ENCODE results near the gene FAM98C.
A peak's percentile ranks its signal among the peaks of the same experiment; 100 is the strongest.

Gene FAM98C

DNA sequence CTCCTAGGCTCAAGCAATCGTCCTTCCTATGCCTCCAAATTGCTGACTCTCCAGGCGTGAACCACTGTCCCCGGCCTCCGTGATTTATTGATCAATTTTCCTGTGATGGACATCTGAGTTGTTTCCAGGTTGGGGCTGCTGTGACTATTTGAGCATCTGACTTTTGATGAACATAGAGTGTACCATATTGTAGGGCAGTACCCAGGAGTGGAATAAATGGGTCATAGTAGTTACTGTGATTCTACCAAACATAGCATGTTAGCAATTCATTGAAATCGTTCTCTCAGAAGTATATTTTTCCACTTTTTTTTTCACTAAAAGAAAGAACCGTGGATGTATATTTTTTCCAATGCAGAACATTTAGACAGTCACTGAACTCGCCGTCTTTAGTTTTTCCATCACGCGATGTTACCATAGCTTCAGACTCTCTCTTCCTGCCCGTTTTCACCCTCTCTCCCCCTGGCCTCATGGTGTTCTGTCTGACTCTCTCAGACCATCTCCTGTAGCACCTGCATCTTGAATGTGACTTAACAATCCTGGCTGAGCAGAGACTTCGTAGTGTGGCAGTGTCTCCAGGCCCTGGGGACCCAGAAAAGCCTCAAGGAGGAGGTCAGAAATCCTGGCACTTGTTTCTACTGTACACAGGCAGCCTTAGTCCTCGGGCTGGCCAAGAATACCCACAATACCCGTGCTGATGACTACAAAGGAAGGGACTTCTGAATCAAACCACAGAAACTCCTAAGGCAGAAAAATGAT lies 26.3 kb downstream of the FAM98C start:
- DNase-seq: peak; percentile 43

- no peak for DNase-seq
These were observed 26.9 kb downstream of the FAM98C start for GRCh38 chr19:38429811-38430156.

DNA sequence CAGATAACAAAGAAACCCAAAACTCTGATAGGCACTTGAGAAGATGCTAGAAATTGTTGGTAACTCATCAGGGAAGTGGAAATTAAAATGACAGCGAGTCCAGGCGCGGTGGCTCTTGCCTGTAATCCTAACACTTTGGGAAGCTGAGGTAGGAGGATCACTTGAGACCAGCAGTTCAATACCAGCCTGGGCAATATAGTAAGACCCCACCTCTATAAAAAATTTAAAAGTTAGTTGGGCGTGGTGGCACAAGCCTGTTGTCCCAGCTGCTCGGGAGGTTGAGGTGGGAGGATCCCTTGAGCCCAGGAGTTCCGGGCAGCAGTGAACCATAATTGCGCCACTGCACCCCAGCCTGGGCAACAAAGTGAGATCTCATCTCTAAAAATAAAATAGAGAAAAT lies 28.0 kb downstream of the FAM98C start:
- DNase-seq: no peak

DNA sequence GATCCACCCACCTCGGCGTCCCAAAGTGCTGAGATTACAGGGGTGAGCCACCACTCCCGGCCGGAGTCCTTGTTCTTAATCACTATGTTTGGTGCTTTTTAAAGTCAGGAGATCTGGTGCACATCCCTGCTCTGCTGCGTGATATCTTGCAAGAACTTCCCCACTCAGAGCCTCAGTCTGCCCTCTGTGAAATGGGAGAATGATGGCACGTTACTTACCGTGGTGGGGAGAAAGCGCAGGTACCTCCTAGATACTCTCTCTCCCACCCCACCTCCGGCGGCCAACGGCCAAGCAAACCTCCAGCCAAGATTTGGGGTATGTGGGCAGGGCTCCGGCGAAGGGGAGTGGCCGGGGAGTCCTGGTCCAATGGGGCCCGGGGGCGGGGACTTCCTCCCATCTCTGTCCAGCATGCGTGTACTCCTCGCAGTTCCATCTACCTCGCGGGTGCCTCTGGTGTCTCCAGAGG lies 30.4 kb downstream of the FAM98C start, which contains the start of gene RYR1:
TSS of gene RYR1 (plus strand) at position 424 of the 466 bp plus-strand sequence. CDS start 139 bp downstream, outside the sequence.
- peak; percentile 79 for DNase-seq

DNA sequence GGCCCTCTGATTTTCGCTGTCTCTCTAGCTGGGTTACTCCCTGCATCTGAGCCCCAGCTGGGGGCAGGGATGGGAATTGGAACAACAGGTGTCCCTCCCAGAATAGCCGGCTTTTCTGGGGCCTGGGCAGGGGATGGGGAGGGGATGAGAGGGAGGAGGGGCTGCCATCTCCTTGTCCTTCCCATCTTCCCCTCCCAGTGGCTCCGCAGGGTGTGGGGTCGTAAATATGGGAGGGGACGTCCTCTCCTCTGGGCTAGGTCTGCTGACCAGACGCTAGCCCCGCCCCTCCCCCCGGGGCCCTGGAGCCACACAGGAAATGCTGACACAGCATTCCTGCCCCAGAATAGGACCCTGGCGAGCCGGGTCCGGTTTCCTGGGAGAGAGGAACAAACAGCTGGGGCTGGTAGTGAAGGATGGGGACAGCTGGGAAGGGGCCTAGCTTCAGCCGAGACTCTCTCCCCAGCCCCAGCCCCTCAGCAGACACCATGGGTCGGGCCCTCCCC lies 31.7 kb downstream of the FAM98C start:
- no peak for DNase-seq

- DNase-seq: no peak
These were observed 34.4 kb downstream of the FAM98C start for GRCh38 chr19:38437295-38437694.

DNA sequence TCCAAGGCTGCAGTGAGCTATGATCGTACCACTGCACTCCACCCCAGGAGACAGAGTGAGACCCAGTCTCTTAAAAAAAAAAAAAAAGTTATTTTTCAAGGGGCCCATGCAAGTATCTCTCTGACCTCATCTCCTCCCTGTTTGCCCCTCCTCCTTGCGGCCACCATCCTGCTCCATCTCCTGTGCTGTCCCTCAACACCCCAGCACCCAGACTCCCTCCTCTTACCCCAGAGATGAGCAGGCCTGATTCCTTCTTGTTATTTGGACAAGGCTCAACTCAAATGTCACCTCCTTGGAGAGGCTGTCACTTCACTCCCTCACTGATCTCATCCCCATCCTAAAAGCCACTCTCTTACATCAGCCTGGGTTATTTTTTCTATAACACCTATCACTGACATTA lies 35.0 kb downstream of the FAM98C start:
- DNase-seq: no peak

DNA sequence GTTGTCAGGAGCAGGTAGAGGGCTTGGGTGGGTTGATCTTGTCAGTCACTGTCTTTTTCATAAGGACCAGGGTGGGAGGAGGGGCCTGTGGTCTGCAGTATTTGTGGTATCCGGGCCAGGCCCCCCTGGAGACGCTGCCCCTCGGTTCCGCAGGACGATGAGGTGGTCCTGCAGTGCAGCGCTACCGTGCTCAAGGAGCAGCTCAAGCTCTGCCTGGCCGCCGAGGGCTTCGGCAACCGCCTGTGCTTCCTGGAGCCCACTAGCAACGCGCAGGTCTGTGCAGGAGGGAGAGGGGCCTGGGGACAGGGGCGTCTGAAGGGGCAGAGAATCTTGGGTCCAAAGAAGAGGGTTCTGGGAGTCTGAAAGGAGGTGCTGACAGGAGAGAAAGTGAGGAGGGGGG lies 37.7 kb downstream of the FAM98C start:
- no peak for DNase-seq

DNA sequence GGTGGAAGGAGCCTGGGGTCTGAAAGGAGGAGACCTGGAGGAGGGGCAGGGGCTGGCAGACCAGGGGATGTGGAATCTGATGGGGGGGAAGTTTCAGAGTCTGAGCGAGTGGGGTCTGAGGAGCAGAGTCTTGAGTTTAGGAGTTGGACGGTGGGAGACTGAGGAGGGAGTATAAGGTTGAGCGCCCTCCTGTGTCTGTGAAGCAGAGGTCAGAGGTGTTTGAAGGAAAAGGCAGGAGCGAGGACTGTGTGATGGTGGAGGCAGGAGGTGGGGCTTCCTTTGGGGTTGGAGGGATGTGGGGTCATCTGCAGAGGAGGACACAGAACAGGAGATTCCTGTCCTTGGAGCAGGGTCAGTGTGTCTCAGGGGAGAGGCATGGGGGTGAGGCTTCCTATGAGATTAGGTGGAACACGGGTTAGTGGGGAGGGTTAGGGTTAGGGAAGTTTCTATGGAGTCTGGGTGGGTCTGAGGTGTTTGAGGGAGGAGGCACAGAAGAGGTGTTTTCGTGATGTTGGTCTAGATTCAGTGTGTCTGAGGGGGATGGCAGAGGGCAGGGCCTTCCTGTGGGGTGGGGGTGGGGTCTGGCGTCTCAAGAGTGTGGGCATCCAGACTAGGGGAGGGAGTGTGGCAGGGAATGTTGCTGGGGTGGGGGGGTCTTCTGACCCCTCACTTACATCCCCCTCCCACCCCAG lies 38.9 kb downstream of the FAM98C start:
- DNase-seq: peak; percentile 28

DNA sequence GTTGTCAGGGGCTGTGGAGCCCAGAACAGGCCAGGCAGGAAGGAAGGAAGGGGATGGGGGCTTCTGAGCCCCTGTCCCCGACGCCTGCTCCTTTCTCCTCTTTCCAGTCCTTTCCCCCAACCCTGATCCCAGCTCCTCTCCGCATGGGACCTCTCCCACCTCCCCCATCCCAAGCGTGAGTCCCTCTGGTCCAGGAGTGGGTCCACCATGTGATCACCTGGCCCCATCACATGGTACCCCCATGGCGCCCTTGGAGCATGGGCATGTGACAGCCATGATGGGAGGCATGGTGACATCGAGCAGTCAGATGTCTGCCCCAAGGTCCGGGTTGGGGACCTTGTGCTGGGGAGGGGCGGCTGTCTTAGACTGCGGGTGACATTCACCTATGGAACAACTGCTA lies 39.8 kb downstream of the FAM98C start:
- DNase-seq: no peak

- DNase-seq: no peak
These were observed 40.6 kb downstream of the FAM98C start for GRCh38 chr19:38443458-38443999.

DNA sequence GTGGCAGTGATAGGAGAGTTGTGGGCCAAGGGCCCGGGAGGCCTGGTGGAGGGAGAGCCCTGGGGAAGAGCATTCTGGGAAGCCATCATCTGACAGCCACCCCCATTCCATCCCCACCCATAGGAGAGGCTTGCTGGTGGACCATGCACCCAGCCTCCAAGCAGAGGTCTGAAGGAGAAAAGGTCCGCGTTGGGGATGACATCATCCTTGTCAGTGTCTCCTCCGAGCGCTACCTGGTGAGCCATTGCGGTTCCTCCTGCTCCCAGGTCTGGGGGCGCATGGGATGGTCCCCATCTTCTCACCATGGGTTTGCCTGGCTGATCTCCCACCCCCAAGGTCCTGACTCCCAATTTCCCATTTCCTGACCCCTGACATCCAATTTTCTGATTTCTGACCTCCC lies 41.1 kb downstream of the FAM98C start:
- DNase-seq: no peak

DNA sequence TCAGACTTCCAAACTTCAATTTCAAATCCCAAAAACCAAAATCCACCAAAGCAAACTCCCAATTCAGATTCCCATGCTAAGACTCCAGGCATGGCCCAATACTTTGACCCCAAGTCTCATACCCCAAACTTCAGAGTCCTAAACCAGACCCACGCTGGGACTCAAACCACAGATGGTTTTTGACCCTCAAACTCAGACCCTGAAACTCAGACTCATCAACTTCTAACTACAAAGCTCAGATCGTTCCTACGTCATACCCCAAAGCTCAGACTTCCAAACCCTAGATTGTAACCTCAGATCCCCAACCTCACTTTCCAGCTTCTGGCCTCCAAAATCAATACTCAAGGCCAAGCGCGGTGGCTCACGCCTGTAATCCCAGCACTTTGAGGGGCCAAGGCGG lies 42.5 kb downstream of the FAM98C start:
- DNase-seq: no peak

DNA sequence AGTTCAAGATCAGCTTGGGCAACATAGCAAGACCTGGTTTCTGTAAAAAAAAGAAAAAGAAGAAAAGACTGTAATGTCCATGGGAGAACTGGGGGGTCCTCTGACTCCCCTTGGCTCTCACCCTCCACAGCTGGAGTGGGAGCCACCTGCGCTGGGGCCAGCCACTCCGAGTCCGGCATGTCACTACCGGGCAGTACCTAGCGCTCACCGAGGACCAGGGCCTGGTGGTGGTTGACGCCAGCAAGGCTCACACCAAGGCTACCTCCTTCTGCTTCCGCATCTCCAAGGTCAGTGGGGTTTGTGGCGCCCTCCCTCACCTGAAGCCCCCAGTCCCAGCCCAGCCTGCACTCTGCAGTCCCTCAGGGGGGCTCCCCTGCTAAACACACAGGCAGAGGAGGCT lies 45.3 kb downstream of the FAM98C start:
- DNase-seq: no peak

- DNase-seq: no peak
These were observed 46.6 kb downstream of the FAM98C start for GRCh38 chr19:38449518-38449917.

GRCh38 chr19:38451036-38451435 lies 48.1 kb downstream of the FAM98C start:
- no peak for DNase-seq

DNA sequence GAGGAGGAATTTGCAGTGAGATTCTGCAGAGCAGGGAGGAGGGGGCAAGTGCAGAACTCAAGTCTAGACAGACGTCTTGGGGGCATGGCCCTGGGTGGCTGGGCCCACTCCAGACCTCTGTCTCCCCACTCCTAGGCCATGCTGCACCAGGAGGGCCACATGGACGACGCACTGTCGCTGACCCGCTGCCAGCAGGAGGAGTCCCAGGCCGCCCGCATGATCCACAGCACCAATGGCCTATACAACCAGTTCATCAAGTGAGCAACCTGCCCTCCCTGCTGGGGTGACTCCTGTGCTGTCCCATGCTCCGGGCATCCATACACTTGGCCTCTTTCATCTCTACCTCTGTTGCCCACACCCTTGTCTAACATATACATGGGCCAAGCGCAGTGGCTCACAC lies 48.7 kb downstream of the FAM98C start:
- DNase-seq: no peak

DNA sequence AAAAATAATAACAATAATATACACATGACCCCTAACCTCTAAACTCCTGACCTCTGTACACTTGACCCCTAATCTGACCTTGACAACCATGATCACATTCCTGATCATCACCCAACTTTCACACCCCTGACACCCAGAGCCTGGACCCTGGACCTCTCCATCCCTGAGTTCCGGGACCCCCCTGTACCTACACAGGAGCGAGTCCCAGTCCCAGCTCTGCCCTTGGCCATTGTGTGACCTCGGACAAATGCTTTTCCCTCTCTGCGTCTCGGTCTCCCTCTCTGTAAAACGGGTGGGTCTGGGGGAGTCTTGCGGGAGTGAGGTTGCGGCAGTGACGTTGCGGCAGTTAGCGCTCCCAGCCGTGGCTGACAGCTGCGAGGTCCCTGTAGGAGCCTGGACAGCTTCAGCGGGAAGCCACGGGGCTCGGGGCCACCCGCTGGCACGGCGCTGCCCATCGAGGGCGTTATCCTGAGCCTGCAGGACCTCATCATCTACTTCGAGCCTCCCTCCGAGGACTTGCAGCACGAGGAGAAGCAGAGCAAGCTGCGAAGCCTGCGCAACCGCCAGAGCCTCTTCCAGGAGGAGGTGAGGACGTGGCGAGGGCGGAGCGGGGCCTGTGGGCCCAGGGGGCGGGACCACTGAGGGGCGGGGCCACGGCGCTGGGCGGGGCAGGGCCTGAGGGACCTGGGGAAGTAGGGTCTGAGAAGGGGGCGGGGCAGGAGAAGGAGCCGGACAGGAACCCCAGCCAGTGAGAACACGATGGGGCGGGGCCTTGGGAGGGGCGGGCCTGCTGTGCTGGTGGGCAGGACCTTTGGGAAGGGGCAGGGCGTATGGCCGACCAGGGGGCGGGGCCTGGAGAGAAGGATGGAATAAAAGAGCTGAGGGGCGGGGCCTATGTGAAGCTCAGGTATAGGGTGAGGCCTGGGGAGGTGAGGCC lies 49.8 kb downstream of the FAM98C start:
- DNase-seq: peak; percentile 57

DNA sequence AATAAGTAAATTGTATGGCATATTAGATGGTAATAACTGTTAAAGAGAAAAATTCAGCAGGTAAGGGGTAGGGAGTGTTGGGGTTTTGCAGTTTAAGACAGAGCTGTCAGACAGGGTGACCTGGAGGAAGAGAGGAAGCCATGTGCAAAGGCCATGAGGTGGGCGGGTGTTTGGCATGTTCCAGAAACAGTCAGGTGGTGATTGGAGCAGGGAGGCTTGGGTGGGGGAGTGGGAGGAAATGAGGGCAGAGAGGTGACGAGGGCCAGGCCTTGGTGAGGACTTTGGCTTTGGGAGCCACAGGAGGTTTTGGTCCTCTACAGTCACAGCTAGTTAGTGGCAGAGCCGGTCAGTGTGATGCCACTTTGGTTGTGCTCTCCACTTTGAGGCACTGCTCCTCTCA lies 50.7 kb downstream of the FAM98C start:
- DNase-seq: no peak

DNA sequence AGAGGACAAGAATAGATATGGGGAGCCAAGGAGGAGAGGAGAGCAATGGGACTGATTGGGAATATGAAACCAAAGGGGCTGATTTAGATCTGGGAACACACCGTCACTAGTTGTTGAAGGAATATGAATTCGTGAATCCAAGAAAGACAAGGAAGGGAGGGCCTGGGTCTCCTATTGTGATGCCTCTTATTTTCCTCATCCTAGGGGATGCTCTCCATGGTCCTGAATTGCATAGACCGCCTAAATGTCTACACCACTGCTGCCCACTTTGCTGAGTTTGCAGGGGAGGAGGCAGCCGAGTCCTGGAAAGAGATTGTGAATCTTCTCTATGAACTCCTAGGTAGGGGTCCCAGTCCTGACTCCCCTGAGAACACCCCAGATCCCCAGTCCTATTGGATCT lies 52.1 kb downstream of the FAM98C start:
- DNase-seq: no peak

DNA sequence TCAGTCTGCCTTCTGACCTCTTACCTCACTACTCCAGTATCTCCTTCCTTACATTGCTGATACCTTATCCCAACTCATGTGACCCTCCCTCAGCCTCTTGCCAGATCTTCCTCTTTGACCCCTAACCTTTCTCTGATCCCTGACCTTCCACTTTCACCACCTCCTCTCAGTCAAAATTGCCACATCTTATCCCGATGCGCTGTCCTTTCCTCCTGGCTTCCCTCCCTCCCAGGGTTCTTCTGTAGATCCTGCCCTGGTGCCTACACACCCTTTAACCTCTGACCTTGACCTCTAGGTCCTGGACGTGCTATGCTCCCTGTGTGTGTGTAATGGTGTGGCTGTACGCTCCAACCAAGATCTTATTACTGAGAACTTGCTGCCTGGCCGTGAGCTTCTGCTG lies 54.3 kb downstream of the FAM98C start:
- no peak for DNase-seq

DNA sequence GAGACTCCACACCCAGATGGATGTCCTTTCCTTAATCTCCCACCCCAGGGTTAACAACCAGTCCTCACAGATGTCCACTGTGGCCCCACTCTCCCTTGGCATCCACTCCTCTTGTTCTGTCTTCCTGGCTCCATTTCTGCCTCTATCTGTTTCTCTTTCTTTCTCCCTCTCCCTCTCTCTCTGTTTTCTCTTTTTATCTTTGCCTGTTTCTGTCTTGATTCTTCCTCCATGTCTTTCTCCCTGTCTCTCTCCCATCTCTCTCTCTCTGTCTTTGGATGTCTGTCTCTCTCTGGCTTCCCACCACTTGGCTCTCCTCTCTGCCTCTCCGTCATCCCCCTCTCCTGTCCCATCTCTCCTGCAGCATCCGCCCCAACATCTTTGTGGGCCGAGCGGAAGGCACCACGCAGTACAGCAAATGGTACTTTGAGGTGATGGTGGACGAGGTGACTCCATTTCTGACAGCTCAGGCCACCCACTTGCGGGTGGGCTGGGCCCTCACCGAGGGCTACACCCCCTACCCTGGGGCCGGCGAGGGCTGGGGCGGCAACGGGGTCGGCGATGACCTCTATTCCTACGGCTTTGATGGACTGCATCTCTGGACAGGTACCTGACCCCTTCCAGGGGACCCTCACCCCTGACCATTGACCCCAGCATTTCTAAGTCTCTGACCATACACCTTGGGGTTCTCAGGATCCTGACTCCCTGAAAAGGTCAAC lies 55.0 kb downstream of the FAM98C start:
- DNase-seq: no peak

Data from stimulated activated CD8-positive, alpha-beta memory T cell treated with anti-CD3 and anti-CD28 coated beads, Interleukin-4, amount 100 ng/mL, for 48 hours (primary cell).